ENCODE measurements around the gene MEG3. TPM values are rescaled to one million over a fixed set of nuclear protein-coding genes. Genes with fewer than 3 reads are reported as not detected.

MEG3 gene
- total and polyA plus RNA-seq, 2 experiments from 2014 or later: not detected

GRCh38 chr14:100864206-100864605 lies 38.3 kb downstream of the MEG3 start:
- no peaks in the 10 kb centered on the region for H3K27me3 ChIP-seq
- no peaks in the 10 kb centered on the region for H3K4me1 ChIP-seq (ENCODE audit: low read depth)
- TF ChIP-seq, protein P1, sequence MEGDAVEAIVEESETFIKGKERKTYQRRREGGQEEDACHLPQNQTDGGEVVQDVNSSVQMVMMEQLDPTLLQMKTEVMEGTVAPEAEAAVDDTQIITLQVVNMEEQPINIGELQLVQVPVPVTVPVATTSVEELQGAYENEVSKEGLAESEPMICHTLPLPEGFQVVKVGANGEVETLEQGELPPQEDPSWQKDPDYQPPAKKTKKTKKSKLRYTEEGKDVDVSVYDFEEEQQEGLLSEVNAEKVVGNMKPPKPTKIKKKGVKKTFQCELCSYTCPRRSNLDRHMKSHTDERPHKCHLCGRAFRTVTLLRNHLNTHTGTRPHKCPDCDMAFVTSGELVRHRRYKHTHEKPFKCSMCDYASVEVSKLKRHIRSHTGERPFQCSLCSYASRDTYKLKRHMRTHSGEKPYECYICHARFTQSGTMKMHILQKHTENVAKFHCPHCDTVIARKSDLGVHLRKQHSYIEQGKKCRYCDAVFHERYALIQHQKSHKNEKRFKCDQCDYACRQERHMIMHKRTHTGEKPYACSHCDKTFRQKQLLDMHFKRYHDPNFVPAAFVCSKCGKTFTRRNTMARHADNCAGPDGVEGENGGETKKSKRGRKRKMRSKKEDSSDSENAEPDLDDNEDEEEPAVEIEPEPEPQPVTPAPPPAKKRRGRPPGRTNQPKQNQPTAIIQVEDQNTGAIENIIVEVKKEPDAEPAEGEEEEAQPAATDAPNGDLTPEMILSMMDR (IDR thresholded peaks at IDR 0.05; ENCODE audit: low read depth, low read length): no peak
- DNase-seq (ENCODE audit: low read depth in 1 of 2, low spot score in 1 of 2): no peak
- no peak overlapping the region for H3K4me3 ChIP-seq
- no peak overlapping the region for H3K27ac ChIP-seq
- no peaks in the 10 kb centered on the region for H3K9me3 ChIP-seq (ENCODE audit: low read depth)
- H3K36me3 ChIP-seq: no peaks in the 10 kb centered on the region

GRCh38 chr14:100864960-100865681 lies 39.2 kb downstream of the MEG3 start:
- H3K36me3 ChIP-seq: no peaks in the 10 kb centered on the region
- TF ChIP-seq, protein P1 (IDR thresholded peaks at IDR 0.05; ENCODE audit: low read depth, low read length): no peak
- H3K9me3 ChIP-seq (ENCODE audit: low read depth): no peaks in the 10 kb centered on the region
- H3K27ac ChIP-seq: no peak overlapping the region
- H3K27me3 ChIP-seq: no peaks in the 10 kb centered on the region
- no peak overlapping the region for H3K4me3 ChIP-seq
- no peaks in the 10 kb centered on the region for H3K4me1 ChIP-seq (ENCODE audit: low read depth)
- no peak for DNase-seq (ENCODE audit: low read depth in 1 of 2, low spot score in 1 of 2)

DNA sequence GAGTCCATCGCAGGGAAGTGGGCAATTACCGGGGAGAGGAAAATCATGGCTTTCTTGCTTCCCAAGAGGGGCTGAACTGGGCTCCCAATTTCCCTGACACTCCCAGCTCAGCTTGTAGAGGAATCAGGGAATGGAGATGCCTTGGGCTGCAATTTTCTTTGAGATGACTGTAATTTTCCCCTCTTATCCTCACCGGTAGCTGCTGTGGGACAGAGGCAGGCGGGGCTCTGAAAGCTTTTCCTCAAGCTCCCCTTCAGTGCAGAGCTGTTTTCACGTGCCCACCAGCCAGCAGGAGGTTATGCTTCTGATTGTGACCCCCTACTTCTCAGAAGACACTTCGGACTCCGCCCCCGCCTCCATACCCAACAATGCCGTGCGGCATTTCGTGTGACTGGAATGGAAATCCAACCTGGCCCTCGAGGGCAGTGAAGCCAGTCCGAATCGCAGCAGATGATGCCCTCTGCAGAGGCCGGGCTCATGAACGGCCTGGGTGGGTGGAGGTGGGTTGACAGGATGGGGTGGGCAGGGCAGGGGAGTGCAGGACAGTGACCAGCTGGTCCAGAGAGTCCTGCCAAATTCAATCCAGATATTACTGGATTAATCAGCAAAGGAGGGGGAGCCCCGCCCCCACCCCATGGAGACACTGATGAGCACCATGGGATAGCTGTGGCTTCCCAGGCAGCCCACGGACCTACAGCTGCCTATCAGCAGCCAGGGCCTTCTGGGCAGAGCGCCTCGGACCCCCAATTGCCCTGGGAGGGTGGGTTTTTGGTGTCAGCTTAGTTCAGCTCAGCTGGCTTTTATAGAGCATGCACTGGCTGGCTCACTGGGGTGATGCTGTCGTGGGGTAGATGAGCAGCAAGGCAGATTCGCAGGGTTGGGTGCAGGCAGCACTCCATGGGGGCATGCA lies 40.0 kb downstream of the MEG3 start:
- Histone ChIP-seq H3K36me3 (no peaks in the 10 kb centered on the region), H3K27me3 (no peaks in the 10 kb centered on the region), H3K4me3 (no peak overlapping the region), H3K4me1 (ENCODE audit: low read depth) (no peaks in the 10 kb centered on the region), H3K27ac (no peak overlapping the region), H3K9me3 (ENCODE audit: low read depth) (no peaks in the 10 kb centered on the region)
- TF ChIP-seq, protein P1 (IDR thresholded peaks at IDR 0.05; ENCODE audit: low read depth, low read length): no peak
- DNase-seq (ENCODE audit: low read depth in 1 of 2, low spot score in 1 of 2): no peak

DNA sequence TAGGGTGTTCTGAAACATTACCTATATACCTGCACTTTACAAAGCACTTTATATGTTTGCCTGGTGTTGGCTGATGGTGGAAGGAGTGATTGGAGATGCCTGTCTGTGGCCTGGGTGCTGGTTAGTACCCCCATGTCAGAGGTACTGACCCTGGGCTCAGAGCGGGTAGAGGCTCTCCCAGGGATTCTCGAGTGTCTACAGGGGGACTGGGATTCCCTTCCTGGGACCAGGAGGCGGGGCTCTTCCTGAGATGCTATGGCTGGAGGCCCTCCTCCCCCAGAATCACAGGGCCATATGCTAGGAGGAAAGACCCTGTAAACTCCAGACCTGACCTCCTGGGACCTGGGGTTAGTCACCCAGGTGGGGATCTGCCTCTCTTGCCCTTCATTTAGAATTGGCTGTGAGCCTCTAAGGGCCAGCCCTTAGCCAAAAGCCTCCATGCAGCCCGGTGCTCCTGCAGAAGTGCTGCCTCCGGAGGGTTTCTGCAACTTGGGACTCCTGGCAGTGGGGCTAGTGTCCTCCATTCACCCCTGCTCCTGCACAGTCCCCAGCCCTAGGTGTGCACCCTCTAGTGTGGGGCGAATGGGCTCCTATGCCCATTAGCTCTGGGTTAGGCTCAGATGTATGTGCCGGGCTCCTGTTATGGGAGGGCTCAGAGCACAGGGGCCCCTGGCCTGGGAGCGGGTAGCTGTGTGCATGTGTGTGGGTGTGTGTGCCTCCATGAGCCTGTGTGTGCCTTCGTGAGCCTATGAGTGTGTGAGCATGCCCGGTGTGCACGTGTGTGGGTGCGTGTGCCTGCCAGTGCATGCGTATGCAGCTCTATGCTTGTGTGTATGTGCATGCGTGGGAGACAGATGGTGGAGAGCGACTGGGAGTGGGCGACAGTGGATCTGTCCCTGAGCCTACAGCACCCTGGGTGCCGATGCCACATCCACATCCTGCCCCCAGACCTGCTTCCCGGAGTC lies 41.0 kb downstream of the MEG3 start:
- no peak for DNase-seq (ENCODE audit: low read depth in 1 of 2, low spot score in 1 of 2)
- H3K4me1 ChIP-seq (ENCODE audit: low read depth): no peaks in the 10 kb centered on the region
- TF ChIP-seq, protein P1 (IDR thresholded peaks at IDR 0.05; ENCODE audit: low read depth, low read length): no peak
- H3K36me3 ChIP-seq: no peaks in the 10 kb centered on the region
- H3K27ac ChIP-seq: no peak overlapping the region
- H3K9me3 ChIP-seq (ENCODE audit: low read depth): no peaks in the 10 kb centered on the region
- H3K4me3 ChIP-seq: no peak overlapping the region
- no peaks in the 10 kb centered on the region for H3K27me3 ChIP-seq

Data from cardiac muscle cell (in vitro differentiated cells and primary cell).